HEK293 (cell line): ENCODE results near the gene TAS2R46.
A peak's percentile ranks its signal among the peaks of the same experiment; 100 is the strongest.
"Not testable (repeated sequence)": the region's sequence is repeated elsewhere in the genome, so short reads cannot be mapped to it uniquely, and the experiment has no call there.

ENCODE experiments used
- CTCF ChIA-PET: fragments of 350-600 bp; formaldehyde crosslinking; extraction: SDS; loops from one replicate; lab custom pipeline; 2021; ENCODE audit warnings: antibody characterized with exemption; lab: Yijun Ruan, JAX
- POLR2A ChIA-PET: fragments of 300-600 bp; formaldehyde crosslinking; extraction: SDS; loops from one replicate; lab custom pipeline; 2020; ENCODE audit warnings: antibody characterized with exemption, inconsistent platforms; lab: Yijun Ruan, JAX
- H3K27ac ChIP-seq: fragments of 200-500 bp; sonication (Bioruptor generic); 2 replicates; pipeline ENCODE4 v1.5.1; 2014; ENCODE audit warnings: low read depth, low read length, control low read depth, inconsistent platforms; ENCODE audit errors: extremely low read depth
- H3K36me3 ChIP-seq, 2 experiments: fragments of 200-500 bp in 1 of 2; sonication (Bioruptor generic) in 1 of 2; 1 replicate in 1 of 2; 2 replicates in 1 of 2; pipeline ENCODE4 v1.5.1; 2014 to 2017; ENCODE audit warnings: inconsistent platforms in 2 of 2, low read length in 2 of 2; ENCODE audit not compliant: control insufficient read depth in 2 of 2, insufficient read depth in 1 of 2
- H3K4me1 ChIP-seq: fragments of 200-500 bp; sonication (Bioruptor generic); 2 replicates; pipeline ENCODE4 v1.5.1; 2014; ENCODE audit warnings: mild to moderate bottlenecking, low read length, inconsistent platforms; ENCODE audit not compliant: control insufficient read depth, insufficient read depth
- H3K4me3 ChIP-seq: 2 replicates; pipeline ENCODE4 v1.5.1; 2011; ENCODE audit warnings: low read depth, mild to moderate bottlenecking, control low read depth, low read length, moderate library complexity
- H3K9me3 ChIP-seq: fragments of 200-500 bp; sonication (Bioruptor generic); 2 replicates; pipeline ENCODE4 v1.5.1; 2014; ENCODE audit warnings: low read depth, low read length, inconsistent platforms; ENCODE audit not compliant: control insufficient read depth, insufficient read depth
- KLF16 ChIP-seq: fragments of 450-650 bp; formaldehyde crosslinking; IDR thresholded peaks from 2 replicates; pipeline ENCODE4 v1.5.1; 2017; ENCODE audit warnings: missing biosample characterization, missing genetic modification characterization
- ZBTB21 ChIP-seq: fragments of 450-650 bp; formaldehyde crosslinking; IDR thresholded peaks from 2 replicates; pipeline ENCODE4 v1.5.1; 2017; ENCODE audit warnings: missing biosample characterization, missing genetic modification characterization
- ZEB2 ChIP-seq: fragments of 450-650 bp; formaldehyde crosslinking; IDR thresholded peaks from 2 replicates; pipeline ENCODE4 v1.5.1; 2016; ENCODE audit warnings: missing biosample characterization, missing genetic modification characterization
- ZNF214 ChIP-seq: fragments of 450-650 bp; formaldehyde crosslinking; IDR thresholded peaks from 2 replicates; pipeline ENCODE4 v1.5.1; 2017; ENCODE audit warnings: missing biosample characterization, mild to moderate bottlenecking, missing genetic modification characterization, borderline replicate concordance
- ZNF324 ChIP-seq: fragments of 450-650 bp; formaldehyde crosslinking; IDR thresholded peaks from 2 replicates; pipeline ENCODE4 v1.5.1; 2016; ENCODE audit warnings: missing biosample characterization, missing genetic modification characterization
- ZNF501 ChIP-seq: fragments of 450-650 bp; formaldehyde crosslinking; IDR thresholded peaks from 2 replicates; pipeline ENCODE4 v1.5.1; 2016; ENCODE audit warnings: missing biosample characterization, missing genetic modification characterization
- ZNF571 ChIP-seq: fragments of 450-650 bp; formaldehyde crosslinking; IDR thresholded peaks from 2 replicates; pipeline ENCODE4 v1.5.0; 2017; ENCODE audit warnings: missing biosample characterization, missing genetic modification characterization
- ZNF629 ChIP-seq: fragments of 450-650 bp; formaldehyde crosslinking; IDR thresholded peaks from 2 replicates; pipeline ENCODE4 v1.5.1; 2017; ENCODE audit warnings: missing biosample characterization, missing genetic modification characterization
- ZNF830 ChIP-seq: fragments of 450-650 bp; IDR thresholded peaks from 2 replicates; pipeline ENCODE4 v1.5.0; 2018; ENCODE audit warnings: missing biosample characterization, missing genetic modification characterization, low read depth, mild to moderate bottlenecking, moderate library complexity
- TF ChIP-seq, protein P1 (sequence below): fragments of 450-650 bp; formaldehyde crosslinking; IDR thresholded peaks from 2 replicates; pipeline ENCODE4 v1.5.1; 2016; ENCODE audit warnings: missing biosample characterization, missing genetic modification characterization, low read depth
- TF ChIP-seq, protein P2 (sequence below): fragments of 450-650 bp; formaldehyde crosslinking; IDR thresholded peaks from 2 replicates; pipeline ENCODE4 v1.5.1; 2016; ENCODE audit warnings: missing biosample characterization, missing genetic modification characterization
- TF ChIP-seq, protein P3 (sequence below): fragments of 450-650 bp; formaldehyde crosslinking; IDR thresholded peaks from 2 replicates; pipeline ENCODE4 v1.5.1; 2017; ENCODE audit warnings: missing biosample characterization, missing genetic modification characterization

TAS2R46 gene

DNA sequence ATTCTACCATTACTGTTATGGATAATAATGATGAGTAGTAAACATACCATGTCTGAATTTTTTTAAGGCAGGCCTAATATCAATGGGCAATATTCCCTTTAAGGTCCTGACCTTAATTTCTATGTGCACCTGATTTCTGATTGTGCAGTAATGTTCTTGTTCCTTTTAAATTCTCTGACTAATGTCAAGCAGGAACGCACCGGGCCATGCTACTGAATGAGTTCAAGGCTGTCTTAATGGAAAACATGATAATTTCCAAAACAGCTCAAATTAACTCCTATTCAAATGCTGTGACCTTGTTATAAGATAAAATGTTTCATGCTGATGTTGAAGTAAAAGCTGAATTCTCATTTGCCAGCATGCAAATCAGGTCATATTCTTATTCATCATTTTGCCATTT lies 6.8 kb downstream of the TAS2R46 start:
- CTCF ChIA-PET = no interaction called here
- TF ChIP-seq ZBTB21 (tag by site-specific recombination) = no peak
- TF ChIP-seq ZNF830 = no peak
- TF ChIP-seq ZNF214 = no peak
- no peak for TF ChIP-seq ZEB2 (tag by site-specific recombination)
- TF ChIP-seq ZNF629 (tag by site-specific recombination) = no peak
- no peak for TF ChIP-seq KLF16 (tag by site-specific recombination)
- no peak for TF ChIP-seq ZNF324 (tag by site-specific recombination)
- H3K4me3 ChIP-seq = no peak overlapping the region
- POLR2A ChIA-PET = no interaction called here
- H3K9me3 ChIP-seq = no peaks in the 10 kb centered on the region
- H3K4me1 ChIP-seq = no peaks in the 10 kb centered on the region
- no peaks in the 10 kb centered on the region for H3K36me3 ChIP-seq
- no peak overlapping the region for H3K27ac ChIP-seq

DNA sequence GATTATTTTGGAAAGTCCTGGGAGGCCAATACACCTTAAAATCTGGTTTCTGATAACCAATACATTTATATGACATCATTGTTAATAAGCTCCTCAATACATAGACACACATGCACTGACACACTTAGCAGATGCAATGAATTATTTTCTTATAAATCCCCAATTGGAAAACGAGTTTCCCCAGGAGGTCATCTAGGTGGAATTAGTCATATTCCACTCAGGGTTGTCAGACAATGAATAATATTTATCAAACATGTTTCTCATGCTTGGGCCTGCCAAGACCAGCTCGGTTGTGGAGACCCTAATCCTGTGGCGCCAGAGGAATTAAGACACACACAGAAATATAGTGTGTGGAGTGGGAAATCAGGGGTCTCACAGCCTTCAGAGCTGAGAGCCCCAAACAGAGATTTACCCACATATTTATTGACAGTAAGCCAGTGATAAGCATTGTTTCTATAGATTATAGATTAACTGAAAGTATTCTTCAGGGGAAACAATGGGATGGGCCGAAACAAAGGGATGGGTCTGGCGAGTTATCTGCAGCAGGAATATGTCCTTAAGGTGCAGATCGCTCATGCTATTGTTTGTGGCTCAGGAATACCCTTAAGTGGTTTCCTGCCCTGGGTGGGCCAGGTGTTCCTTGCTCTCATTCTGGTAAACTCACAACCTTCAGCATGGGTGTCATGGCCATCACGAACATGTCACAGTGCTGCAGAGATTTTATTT lies 12.1 kb downstream of the TAS2R46 start:
- H3K36me3 ChIP-seq, CTCF ChIA-PET, POLR2A ChIA-PET, H3K4me1 ChIP-seq, H3K4me3 ChIP-seq, H3K9me3 ChIP-seq, H3K27ac ChIP-seq: not testable (repeated sequence)
- TF ChIP-seq, protein P1, sequence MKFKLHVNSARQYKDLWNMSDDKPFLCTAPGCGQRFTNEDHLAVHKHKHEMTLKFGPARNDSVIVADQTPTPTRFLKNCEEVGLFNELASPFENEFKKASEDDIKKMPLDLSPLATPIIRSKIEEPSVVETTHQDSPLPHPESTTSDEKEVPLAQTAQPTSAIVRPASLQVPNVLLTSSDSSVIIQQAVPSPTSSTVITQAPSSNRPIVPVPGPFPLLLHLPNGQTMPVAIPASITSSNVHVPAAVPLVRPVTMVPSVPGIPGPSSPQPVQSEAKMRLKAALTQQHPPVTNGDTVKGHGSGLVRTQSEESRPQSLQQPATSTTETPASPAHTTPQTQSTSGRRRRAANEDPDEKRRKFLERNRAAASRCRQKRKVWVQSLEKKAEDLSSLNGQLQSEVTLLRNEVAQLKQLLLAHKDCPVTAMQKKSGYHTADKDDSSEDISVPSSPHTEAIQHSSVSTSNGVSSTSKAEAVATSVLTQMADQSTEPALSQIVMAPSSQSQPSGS (tag by site-specific recombination) = peak; percentile 43; the same call in 1 of the 2 replicates

DNA sequence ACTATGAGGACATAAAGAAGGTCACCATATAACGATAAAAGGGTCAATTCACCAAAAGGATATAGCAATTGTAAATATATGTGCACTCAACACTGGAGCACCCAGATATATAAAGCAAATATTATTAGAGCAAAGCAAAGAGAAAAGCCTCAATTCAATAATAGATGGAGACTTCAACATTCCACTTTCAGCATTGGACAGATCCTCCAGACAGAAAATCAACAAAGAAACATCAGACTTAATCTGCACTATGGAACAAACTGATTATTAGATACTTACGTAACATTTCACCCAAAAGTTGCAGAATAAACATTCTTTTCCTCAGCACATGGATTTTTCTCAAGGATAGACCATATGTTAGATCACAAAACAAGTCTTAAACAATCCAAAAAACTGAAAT lies 20.7 kb downstream of the TAS2R46 start:
- H3K9me3 ChIP-seq = not testable (repeated sequence)
- TF ChIP-seq, protein P2, sequence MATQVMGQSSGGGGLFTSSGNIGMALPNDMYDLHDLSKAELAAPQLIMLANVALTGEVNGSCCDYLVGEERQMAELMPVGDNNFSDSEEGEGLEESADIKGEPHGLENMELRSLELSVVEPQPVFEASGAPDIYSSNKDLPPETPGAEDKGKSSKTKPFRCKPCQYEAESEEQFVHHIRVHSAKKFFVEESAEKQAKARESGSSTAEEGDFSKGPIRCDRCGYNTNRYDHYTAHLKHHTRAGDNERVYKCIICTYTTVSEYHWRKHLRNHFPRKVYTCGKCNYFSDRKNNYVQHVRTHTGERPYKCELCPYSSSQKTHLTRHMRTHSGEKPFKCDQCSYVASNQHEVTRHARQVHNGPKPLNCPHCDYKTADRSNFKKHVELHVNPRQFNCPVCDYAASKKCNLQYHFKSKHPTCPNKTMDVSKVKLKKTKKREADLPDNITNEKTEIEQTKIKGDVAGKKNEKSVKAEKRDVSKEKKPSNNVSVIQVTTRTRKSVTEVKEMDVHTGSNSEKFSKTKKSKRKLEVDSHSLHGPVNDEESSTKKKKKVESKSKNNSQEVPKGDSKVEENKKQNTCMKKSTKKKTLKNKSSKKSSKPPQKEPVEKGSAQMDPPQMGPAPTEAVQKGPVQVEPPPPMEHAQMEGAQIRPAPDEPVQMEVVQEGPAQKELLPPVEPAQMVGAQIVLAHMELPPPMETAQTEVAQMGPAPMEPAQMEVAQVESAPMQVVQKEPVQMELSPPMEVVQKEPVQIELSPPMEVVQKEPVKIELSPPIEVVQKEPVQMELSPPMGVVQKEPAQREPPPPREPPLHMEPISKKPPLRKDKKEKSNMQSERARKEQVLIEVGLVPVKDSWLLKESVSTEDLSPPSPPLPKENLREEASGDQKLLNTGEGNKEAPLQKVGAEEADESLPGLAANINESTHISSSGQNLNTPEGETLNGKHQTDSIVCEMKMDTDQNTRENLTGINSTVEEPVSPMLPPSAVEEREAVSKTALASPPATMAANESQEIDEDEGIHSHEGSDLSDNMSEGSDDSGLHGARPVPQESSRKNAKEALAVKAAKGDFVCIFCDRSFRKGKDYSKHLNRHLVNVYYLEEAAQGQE = peak; percentile 45; the same call in 1 of the 2 replicates
- TF ChIP-seq, all 188 proteins: peak for 1; not testable (repeated sequence) for 187
- CTCF ChIA-PET, H3K4me3 ChIP-seq, H3K27ac ChIP-seq, H3K36me3 ChIP-seq, H3K4me1 ChIP-seq, POLR2A ChIA-PET: not testable (repeated sequence)

DNA sequence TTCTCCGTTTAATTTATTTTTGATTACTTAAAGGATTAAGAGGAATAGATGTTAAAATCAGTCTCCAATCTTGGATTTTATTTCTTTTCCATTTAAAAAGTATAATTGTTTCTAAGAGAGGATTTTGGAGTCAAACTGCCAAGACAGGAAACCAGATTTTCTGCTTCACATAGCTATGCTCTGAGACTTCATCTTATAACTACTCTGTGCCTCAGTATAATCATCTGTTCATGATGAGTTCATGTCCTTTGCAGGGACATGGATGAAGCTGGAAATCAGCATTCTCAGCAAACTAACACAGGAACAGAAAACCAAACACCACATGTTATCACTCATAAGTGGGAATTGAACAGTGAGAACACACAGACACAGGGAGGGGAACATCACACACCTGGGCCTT lies 21.9 kb downstream of the TAS2R46 start:
- no peaks in the 10 kb centered on the region for H3K9me3 ChIP-seq
- H3K36me3 ChIP-seq = no peaks in the 10 kb centered on the region; a peak in 2 of 3 replicates
- H3K4me1 ChIP-seq = no peaks in the 10 kb centered on the region
- H3K4me3 ChIP-seq = no peak overlapping the region
- TF ChIP-seq ZNF629 (tag by site-specific recombination) = no peak
- no peak for TF ChIP-seq ZNF501 (tag by site-specific recombination)
- TF ChIP-seq, protein P3, sequence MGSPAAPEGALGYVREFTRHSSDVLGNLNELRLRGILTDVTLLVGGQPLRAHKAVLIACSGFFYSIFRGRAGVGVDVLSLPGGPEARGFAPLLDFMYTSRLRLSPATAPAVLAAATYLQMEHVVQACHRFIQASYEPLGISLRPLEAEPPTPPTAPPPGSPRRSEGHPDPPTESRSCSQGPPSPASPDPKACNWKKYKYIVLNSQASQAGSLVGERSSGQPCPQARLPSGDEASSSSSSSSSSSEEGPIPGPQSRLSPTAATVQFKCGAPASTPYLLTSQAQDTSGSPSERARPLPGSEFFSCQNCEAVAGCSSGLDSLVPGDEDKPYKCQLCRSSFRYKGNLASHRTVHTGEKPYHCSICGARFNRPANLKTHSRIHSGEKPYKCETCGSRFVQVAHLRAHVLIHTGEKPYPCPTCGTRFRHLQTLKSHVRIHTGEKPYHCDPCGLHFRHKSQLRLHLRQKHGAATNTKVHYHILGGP = no peak
- TF ChIP-seq ZNF571 = no peak
- TF ChIP-seq, all 188 proteins: peak for 0
- POLR2A ChIA-PET = no interaction called here
- CTCF ChIA-PET = no interaction called here
- no peak overlapping the region for H3K27ac ChIP-seq
